ENCODE measurements around the gene TEX2.

GRCh38 chr17:64244165-64244564 lies 18.9 kb downstream of the TEX2 start:
- TF ChIP-seq CTCF (optimal IDR thresholded peaks at IDR 0.05 in 1 of 3, IDR thresholded peaks at IDR 0.05 in 1 of 3, conservative IDR thresholded peaks at IDR 0.05 in 1 of 3; ENCODE audit: extremely low read depth in 1 of 3, insufficient read depth in 2 of 3, low read length in 3 of 3), result no peak
- no peak for TF ChIP-seq EZH2 (IDR thresholded peaks at IDR 0.05; ENCODE audit: low read length)

Measured in keratinocyte (primary cell).